DND-41 (cell line): ENCODE data around the gene MRPS26.

Source experiments
- EZH2 ChIP-seq: IDR thresholded peaks from 3 replicates; pipeline ENCODE4 v1.6.1; 2012; ENCODE audit warnings: borderline replicate concordance, low read depth, mild to moderate bottlenecking, moderate library complexity, low read length, inconsistent platforms; ENCODE audit not compliant: severe bottlenecking
- TF ChIP-seq, protein P1 (sequence below): IDR thresholded peaks from 2 replicates; pipeline ENCODE4 v1.5.1; 2012; ENCODE audit warnings: borderline replicate concordance, low read length, moderate library complexity, mild to moderate bottlenecking; ENCODE audit not compliant: poor library complexity, severe bottlenecking; ENCODE audit errors: extremely low read depth

DNA sequence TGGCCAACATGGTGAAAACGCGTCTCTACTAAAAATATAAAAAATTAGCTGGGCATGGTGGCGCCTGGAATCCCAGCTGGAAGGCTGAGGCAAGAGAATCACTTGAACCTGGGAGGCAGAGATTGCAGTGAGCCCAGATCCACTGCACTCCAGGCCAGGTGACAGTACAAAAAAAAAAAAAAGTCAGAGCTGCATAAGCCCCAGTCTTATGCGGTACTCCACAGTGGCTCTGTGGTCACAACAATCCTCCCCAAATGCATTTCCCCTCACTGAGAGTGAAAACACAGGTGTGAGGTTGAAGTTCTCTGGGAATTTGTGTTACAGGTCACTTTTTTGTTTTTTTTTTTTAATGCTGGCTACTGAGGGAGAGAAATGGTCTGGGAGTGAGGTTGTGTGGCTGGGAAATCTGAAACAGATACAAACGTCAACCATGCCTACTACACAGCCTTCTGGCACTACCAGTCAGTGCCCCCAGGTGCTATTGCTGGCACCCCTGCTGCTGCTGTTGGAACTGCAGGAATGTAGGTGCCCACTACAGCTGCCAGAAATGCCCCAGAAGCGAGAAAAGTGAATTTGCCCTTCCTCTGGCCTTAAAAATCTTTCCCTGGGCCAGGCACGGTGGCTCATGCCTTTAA is 5.7 kb downstream of the MRPS26 start:
- TF ChIP-seq, protein P1, sequence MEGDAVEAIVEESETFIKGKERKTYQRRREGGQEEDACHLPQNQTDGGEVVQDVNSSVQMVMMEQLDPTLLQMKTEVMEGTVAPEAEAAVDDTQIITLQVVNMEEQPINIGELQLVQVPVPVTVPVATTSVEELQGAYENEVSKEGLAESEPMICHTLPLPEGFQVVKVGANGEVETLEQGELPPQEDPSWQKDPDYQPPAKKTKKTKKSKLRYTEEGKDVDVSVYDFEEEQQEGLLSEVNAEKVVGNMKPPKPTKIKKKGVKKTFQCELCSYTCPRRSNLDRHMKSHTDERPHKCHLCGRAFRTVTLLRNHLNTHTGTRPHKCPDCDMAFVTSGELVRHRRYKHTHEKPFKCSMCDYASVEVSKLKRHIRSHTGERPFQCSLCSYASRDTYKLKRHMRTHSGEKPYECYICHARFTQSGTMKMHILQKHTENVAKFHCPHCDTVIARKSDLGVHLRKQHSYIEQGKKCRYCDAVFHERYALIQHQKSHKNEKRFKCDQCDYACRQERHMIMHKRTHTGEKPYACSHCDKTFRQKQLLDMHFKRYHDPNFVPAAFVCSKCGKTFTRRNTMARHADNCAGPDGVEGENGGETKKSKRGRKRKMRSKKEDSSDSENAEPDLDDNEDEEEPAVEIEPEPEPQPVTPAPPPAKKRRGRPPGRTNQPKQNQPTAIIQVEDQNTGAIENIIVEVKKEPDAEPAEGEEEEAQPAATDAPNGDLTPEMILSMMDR, result no peak
- TF ChIP-seq EZH2, result no peak
